Islet of Langerhans (tissue), 1 donor: Measurements from ENCODE around the gene PIK3CG.
"Not testable (repeated sequence)": the region's sequence is repeated elsewhere in the genome, so short reads cannot be mapped to it uniquely, and the experiment has no call there.

Experiments
- FAIRE-seq: peaks from one replicate; lab custom pipeline; 2011; peaks lifted over from hg19 to GRCh38; lab: Jason Lieb, UNC

Gene PIK3CG

GRCh38 chr7:106865130-106866041, at the start of gene PIK3CG:
Gene PIK3CG, plus strand, starts transcription at chr7:106865282. Its CDS starts 2,280 bp downstream, at chr7:106867562.
- FAIRE-seq, result no peak

- FAIRE-seq, result no peak
Observed at GRCh38 chr7:106817098-106817497, 48.0 kb upstream of the PIK3CG start.

GRCh38 chr7:106818736-106819135, 46.3 kb upstream of the PIK3CG start:
- FAIRE-seq, result no peak

GRCh38 chr7:106819546-106819945, 45.5 kb upstream of the PIK3CG start:
- no peak for FAIRE-seq

- FAIRE-seq, result no peak
Observed at GRCh38 chr7:106820321-106821217, 44.5 kb upstream of the PIK3CG start.

- no peak for FAIRE-seq
Observed at GRCh38 chr7:106823631-106824030, 41.5 kb upstream of the PIK3CG start.

GRCh38 chr7:106824458-106824857, 40.6 kb upstream of the PIK3CG start:
- FAIRE-seq, result no peak

- no peak for FAIRE-seq
Observed at GRCh38 chr7:106827626-106828025, 37.5 kb upstream of the PIK3CG start.

- no peak for FAIRE-seq
Observed at GRCh38 chr7:106829496-106829895, 35.6 kb upstream of the PIK3CG start.

GRCh38 chr7:106830896-106831295, 34.2 kb upstream of the PIK3CG start:
- FAIRE-seq, result not testable (repeated sequence)

GRCh38 chr7:106836816-106837215, 28.3 kb upstream of the PIK3CG start:
- FAIRE-seq, result no peak

GRCh38 chr7:106839511-106839910, 25.6 kb upstream of the PIK3CG start:
- no peak for FAIRE-seq

- no peak for FAIRE-seq
Observed at GRCh38 chr7:106840342-106840741, 24.7 kb upstream of the PIK3CG start.

GRCh38 chr7:106841896-106842390, 23.1 kb upstream of the PIK3CG start:
- no peak for FAIRE-seq

- FAIRE-seq, result no peak
Observed at GRCh38 chr7:106844279-106844997, 20.6 kb upstream of the PIK3CG start.

GRCh38 chr7:106848049-106848448, 17.0 kb upstream of the PIK3CG start:
- no peak for FAIRE-seq

- FAIRE-seq, result no peak
Observed at GRCh38 chr7:106848851-106849442, 16.1 kb upstream of the PIK3CG start.

- not testable (repeated sequence) for FAIRE-seq
Observed at GRCh38 chr7:106851632-106852031, 13.4 kb upstream of the PIK3CG start.

GRCh38 chr7:106853250-106853908, 11.7 kb upstream of the PIK3CG start:
- no peak for FAIRE-seq

GRCh38 chr7:106855540-106856132, 9.4 kb upstream of the PIK3CG start:
- no peak for FAIRE-seq
